HG02678 (cell line): Measurements from ENCODE around the gene PTPN2.

Source experiments
- ATAC-seq: cut with Tn5 transposase; IDR thresholded peaks from one replicate; pipeline ENCODE4 v1.9.1; 2021; ENCODE audit warnings: mild to moderate bottlenecking, moderate library complexity; ENCODE audit not compliant: unreplicated experiment

Gene PTPN2

DNA sequence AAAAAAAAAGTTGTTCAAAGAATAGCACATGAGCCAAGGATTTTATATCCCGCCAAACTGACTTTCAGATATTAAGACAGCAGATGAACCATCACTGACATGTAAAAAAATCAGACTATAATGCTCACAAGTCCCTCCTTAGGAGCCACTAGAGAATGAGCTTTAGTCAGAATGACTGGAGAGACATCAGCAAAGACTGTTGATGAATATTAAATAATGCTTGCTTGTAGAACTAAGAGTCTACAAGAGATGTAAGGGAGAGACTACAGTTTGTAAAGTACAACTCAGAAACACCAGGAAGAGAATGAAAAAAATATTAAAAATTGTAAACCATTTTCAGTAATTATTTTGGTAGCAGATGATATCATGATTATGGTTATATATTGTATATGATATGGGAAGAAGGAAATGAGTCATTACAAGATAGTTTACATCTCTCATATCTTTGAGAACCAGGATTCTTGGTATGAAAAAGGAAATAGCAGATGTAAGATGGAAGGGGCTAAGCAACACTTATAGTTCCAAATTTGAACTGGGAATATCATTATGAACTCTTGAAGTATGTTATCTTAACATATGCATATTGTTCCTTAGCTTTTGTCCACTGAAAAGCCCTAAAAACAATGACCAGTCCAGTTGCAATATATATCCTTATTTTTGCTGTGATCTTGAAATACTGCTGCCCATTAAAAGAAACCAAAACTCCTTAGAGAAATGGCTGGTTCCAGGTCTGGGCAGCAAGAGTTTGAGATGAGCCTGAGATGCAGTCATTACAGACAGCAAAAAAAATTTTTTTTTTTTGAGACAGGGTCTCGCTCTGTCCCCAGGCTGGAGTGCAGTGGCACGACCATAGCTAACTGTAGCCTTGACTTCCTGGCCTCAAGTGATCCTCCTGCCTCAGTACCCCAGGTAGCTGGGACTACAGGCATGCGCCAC, 55.7 kb downstream of the PTPN2 start:
- no peak for ATAC-seq

DNA sequence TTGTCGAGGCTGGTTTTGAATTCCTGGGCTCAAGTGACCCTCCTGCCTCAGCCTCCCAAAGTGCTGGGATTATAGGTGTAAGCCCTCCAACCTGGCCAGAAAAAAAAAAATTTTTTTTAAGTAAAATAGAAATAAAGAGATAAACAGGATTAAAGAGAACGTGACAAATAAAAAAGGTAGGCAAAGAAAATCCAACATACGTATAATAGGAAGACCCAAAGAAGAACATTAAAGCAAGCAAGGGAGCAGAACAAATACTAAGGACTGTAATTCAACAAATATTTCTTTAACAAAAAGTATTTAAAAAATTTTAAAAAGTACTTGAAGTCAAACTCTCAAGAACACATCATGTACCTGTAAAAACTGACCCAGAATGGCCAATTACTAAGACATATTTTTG, 56.4 kb downstream of the PTPN2 start:
- no peak for ATAC-seq

DNA sequence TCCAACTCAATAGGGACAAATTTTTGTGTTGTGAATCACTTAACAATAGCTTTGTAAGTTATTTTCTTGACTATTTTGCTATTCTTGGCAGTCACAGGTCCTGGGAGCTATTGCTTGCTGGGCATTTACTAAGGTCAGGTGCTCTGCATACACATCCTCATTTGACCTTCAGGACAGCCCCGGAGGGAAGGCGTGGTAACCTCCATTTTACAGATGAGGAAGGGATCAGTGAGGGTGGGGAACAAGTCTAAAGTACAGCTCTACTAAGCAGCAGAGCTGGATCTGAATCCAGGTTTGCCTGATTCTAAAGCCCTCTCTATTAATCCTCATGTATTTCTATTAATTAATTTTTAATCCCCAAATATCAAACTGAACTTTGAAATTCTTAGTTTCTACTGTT, 58.8 kb downstream of the PTPN2 start:
- no peak for ATAC-seq

DNA sequence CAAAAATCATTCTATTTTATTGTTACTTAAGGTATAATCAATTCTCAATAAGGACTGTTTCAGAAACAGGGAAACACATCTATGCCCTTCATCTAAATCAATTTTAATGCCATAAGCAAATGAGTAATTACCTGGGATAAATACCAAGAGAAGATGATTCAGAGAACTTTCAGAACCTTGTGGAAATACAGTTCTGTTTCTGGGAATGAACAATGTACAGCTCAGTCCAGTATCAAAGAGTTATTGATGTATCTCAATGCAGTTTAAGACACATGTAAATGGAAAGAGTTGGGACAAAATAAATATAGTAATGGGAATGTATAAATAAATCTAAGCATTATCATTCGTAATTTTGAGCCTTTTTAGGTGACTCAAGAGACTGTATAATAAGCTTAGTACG, 60.1 kb downstream of the PTPN2 start:
- no peak for ATAC-seq

DNA sequence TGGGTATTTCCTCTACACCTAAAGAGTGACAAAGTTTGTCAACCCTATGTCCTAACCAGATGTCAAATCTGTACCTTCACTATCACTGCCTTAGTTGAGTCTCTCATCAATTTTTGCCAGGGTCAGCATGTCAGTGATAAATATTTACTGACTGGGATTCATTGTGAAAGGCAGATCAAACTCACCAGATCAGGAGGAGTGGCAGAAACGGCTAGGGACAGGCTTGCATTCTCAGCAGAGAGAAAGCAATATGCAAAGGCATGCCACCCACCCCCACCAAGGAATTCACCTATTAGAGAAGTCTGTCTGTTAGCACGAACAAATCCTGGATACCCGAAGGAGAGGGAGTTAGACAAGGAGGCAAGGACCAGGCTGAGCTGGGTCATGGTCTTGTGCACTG, 62.6 kb downstream of the PTPN2 start:
- ATAC-seq = no peak

DNA sequence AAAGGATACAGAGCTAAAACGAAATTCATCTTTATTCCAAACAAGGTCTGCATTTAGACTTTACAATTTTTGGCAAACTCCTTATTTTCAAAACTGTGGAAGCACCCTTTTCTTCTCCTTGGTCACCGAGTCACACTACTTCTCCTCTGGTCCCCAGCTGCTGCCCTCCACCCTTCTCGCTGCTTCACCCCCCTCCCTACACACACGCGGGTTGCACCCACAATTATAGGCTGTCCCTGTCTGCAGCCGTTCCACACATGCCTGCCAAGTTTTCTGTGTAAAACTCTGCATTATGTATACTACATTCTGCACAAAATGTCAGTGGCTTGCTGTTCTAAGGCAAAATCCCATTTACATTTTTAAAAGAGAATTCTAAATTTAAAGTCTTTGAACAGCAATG, 63.5 kb downstream of the PTPN2 start:
- ATAC-seq = no peak

DNA sequence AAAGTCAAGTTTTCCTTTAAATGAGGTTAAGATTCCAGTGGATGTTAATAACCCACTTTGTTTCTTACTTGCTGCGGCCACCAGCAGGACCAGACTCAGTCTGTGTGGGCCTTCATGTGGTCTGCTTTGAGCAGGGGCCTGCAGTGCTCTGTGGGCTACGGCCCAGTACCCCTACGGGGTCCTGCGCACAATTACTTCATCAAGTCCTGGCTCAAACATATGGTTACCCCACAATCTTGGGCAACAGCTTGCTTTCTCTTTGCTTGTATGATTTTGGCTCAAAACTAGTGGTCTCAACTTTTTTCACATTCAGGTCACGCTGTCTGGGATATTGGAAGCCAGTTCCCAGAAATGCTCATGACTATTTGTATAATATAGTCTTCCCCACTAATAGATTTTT, 64.2 kb downstream of the PTPN2 start:
- ATAC-seq = no peak

DNA sequence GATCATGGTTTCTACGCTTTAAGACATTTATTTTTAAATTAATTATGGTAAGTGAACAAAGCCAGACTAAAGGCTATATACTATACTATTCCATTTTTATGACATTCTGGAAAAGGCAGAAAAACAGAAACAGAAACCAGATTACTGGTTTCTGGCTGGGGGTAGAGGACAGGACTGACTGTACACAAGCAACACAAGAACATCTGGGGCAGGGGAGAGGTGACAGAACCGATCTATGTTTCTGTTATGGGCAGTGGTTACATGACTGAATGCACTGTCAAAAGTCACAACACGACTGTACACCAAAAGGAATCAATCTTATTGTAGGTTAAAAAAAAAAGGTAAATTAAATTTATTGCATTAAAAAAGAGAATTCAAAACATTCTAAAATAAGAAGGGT, 64.7 kb downstream of the PTPN2 start:
- ATAC-seq = peak; percentile 91

DNA sequence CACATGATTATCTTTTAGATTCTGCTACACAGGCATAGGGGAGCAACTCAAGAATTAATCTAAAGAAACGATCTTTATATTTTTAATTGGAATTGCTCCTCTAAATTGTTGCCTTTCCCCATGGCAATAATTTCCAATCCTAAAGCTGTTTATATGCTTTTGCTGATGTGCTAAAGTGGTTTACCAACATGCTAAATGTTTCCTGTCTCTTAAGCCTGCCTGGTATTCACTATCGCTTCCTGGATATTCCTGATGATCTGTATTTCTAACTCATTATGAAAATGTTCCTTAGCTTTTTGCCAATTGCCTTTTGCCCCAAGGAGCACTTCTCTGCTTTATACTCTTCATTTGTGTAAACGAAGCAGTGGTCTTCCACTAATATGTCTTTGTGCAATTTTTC, 65.8 kb downstream of the PTPN2 start:
- ATAC-seq = no peak

DNA sequence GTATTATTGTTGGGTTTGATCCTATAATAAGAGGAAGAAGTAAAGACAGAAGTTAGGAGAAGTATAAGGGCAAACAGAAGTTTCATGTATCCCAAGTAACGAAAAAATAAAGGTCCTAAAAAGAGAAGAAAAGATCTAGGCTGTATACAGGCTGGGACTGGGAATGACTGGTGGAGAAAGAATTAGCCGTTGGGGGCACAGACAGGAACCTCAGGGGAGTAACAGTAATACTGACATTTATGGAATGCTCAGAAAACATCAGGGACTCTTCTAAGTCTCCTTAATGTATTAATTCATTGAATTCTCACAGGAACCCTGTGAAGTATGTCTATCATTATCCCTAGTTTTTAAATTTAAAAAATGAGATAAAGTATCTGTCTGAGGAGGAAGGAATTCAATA, 67.6 kb downstream of the PTPN2 start:
- no peak for ATAC-seq

DNA sequence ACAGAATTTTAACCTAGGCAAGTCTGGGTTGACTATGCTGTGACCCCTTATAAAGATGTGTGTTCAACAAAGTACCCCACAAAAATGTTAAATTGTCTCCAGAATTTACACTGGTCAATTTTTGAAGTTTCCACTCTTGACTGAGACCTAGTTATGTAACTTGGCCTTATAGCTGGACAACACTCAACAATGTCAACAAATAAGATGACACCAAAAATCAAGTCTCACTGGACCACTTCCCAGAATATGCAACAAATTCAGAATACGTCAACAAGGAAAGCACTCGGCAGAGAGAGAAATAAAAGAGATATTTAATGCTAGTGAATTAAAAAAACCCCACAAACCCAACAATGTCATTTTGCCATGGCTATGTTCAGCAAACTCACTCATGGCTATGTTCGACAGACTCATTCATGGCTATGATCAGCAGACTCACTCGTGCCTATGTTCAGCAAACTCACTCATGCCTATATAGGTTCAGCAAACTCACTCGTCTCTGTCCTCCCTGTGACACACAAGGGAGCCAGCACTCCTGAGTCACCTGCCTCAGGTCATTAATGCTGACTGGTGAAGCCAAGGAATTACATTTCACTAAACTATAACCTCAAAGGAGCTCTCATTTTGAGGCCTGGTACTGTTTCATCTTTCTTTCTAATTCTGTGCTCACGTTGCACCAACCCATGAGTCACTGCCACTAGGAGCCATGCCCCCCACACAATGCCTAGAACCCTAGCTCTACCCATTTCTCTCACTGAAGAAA, 72.7 kb downstream of the PTPN2 start:
- ATAC-seq = no peak

DNA sequence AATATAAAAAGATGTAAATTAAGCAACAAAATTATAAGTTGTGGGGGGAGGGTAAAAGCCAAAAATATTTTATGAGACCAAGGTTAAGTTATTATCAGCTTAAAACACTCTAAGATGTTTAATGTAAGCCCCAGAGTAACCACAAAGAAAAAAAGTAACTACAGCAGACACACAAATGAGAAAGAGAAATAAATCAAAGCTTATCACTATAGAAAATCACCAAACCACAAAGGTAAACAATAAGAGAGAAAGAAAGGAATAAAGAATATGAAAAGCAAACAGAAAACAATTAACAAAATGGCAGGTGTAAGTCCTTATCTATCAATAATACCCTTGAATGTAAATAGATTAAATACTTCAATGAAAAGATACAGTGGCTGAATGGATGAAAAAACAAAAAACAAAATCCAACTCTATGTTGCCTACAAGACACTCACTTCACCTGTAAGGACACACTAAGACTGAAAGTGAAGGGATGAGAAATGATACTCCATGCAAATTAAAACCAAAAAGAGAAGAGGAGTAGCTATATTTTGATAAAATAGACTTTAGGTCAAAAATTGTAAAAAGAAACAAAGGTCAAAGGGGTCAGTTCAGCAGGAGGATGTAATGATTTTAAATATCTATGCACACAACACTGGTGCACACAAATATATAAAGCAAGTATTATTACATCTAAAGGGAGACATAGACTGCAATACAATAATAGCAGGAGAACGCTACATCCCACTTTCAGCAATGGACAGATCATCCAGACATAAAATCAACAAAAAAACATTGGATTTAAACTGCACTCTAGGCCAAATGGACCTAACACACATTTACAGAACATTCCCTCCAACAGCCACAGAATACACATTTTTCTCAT, 80.7 kb downstream of the PTPN2 start:
- ATAC-seq = peak; percentile 54

DNA sequence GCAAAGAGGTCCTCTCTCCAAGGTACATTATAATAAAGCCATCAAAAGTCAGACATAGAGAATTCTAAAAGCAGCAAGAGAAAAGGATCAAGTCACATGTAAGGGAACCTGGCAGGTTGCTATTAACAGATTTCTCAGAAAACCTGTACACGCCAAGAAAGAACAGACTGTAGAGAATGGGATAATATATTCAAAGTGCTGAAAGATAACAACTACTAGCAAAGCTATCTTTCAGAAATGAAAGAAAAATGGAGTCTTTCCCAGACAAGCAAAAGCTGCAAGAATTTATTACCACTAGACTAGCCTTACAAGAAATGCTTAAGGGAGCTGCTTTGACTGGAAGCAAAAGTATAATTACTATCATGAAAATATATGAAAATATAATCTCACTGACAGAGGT, 81.5 kb downstream of the PTPN2 start:
- no peak for ATAC-seq

DNA sequence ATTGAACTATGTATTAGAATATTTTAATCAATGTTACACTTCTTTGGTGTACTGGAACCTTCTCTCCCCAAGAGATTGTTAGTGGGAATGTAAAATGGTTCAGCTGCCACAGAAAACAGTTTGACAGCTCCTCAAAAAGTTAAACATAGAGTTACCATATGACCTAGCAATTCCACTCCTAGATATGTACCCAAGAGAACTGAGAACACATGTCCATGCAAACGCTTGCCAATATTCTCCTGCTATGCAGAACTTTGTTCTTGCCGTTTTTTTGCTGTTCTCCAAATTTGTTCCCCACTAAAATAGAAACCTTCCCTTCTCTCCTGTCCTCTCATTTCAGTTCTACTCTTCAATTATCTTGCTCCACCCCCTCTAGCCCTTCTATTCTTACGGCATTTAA, 87.6 kb downstream of the PTPN2 start:
- no peak for ATAC-seq

DNA sequence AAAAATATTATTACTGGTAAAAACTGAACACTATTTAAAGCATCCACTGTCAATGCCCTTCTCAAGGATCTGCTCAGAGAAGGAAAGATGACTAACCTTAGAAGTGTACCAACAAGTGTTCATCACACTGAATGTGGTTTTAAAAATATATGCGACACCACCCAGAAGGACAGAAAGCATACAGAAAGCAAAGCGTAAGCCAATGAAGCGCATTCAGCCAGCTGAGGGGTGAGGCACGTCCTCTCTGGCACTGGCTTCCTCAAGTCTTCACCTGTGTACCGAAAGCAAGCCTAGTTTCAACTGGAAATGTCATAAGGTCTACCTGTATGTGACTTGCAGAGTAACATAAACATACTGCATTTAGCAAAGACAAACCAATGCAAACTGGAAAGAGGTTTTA, 92.4 kb downstream of the PTPN2 start:
- no peak for ATAC-seq

DNA sequence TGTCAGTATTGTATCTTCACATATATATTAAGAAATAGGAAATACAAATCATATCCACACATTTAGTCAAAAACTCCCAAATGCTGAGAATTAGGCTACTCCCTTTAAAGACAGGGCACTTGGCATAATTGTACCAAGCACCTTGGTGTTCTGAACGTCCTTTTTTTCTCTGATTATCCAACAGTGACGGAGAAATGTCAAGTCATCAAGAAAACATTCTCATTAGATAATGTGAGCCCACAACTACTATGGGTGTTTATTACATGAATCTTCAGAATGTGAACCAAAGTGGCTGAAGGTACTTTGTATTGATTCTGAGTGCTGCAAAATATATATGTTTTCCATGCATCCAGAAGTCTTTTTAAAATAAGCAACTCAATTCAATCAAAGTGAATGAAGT, 97.4 kb downstream of the PTPN2 start:
- ATAC-seq = no peak

DNA sequence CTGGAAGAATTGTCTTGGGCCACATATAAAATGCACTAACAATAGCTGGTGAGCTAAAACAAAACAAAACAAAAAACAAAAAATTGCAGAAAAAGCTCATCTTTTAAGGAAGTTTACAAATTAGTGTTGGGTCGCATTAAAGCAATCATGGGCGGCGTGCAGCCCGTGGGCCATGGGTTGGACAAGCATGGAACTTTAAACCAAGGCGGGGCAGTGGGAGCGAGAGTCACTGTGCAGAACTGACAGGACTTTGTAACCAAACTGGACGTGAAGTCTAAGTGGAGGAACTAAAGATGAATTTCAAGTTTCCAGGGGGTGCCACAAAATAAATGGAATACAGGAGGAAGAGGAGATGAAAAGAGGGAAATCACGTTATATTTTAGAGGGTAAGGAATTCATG, 100.5 kb downstream of the PTPN2 start:
- ATAC-seq = no peak

DNA sequence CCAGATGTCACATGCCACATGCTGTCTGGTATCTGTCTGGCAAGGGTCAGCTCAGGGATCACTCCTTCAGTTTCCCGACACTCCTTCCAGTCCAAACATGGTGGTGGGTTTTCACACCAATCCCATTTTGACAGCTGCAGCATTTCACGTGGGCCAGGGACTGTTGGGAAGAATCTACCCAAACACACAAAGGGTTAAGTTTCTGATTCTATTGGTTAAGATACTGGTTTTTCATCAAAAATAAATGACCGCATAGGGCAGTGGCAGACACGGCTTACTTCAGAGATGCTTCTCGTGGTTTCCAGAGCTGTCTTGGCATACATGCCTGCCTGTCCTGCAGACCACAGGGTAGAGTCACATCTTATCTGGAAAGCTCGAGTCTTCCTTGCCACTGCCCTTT, 101.5 kb downstream of the PTPN2 start:
- ATAC-seq = no peak

DNA sequence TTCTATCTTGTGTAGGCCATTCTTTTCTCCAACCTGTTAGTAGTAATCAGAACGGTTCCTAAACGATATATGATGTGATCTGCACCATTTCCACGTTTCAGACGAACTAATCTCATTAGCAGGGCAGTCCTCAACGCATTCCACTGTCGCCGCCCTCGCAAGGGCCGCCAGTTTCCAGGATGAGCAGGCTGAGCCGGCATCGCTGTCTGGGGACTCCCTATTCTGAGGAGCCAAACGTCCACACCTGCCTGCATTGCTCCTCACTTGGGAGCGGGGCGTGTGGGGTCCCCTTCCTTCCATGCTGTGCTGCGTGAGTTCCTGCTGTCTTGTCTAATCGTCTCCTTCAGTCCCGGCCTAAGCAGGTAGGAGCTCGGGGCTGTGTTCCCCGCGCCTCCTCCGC, 104.6 kb downstream of the PTPN2 start:
- no peak for ATAC-seq

DNA sequence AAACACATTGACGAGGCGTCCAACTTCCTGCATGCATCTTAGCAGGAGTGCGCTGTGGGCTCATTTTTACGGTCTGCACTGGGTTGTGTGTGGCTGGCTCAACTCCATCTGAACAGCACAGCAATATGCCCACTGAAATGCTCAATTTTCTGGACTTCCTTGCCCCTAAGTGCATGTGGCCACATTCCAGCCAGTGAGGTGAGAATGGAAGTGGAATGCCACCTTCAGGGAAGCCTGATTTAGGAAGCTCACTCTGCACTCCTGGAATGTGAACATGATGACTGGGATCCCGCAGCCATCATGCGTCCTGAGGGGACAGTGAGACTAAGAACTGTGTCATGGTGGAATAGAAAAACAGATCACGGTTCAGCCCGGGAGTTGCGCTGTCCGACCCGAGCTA, 105.0 kb downstream of the PTPN2 start:
- no peak for ATAC-seq

DNA sequence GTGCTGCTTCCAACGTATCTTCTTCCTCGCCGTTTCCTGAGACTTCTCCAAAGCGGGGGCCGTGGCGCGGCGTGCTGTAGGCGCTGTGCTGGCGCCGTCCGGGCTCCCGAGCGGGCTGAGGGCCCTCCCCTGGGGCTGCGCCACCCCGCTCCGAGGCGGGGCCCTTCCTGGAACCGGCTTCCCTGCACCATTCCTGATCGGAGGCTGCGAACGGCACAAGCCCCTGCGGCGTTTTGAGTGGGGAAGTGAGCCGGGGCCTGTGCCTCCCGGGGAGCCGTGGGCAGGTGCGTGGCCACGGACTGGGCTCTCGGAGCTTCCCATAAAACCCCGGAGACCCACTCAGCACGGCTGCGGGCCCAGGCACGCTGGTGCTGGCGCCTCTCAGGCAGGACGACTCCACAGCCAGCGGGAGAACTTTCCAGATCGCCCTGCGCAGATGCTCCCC, 106.5 kb downstream of the PTPN2 start:
- ATAC-seq = no peak
